Measurements from ENCODE around the gene THOC2. TPM values are rescaled to one million over a fixed set of nuclear protein-coding genes. Genes with fewer than 3 reads are reported as not detected.

THOC2 gene
- polyA plus RNA-seq, 3 donors = 12.5 to 44.7 (median 21.4) TPM

GRCh38 chrX:123590842-123591486 is 141.9 kb downstream of the THOC2 start:
- Mint-ChIP-seq H3K4me1 (peaks cover 3% of the 10 kb centered on the region), H3K27ac (no peak overlapping the region)
- H3K9me3 ChIP-seq (replicated peaks in 1 of 2; ENCODE audit: control insufficient read depth in 1 of 2, insufficient read depth in 1 of 2, low read length in 2 of 2) = no peaks in the 10 kb centered on the region

DNA sequence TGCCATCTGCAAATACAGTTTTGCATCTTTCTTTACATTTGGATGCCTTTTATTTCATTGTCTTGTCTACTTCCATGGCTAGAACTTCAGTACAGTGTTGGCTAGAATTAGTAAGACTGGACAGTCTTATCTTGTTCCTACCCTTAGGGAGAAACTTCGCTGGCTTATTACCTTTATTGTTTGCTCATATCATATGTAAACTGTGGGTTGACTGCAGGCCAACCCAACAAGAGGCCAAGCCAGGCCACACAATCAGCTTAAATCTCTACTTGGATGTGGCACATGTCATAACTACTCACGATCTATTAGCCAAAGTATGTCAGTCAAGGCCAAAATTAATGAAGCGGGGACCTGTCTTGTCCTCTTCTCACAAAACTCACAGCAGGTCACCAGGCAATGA is 144.1 kb downstream of the THOC2 start:
- Histone ChIP-seq H3K9ac (ENCODE audit: insufficient read depth, low read length, poor library complexity, severe bottlenecking) (no peak overlapping the region), H3K4me3 (replicated peaks in 1 of 3; ENCODE audit: low read depth in 2 of 3, low read length in 3 of 3) (no peak overlapping the region), H4K20me1 (ENCODE audit: insufficient read depth, low read length) (no peaks in the 10 kb centered on the region), H3K36me3 (replicated peaks in 1 of 2; ENCODE audit: control insufficient read depth in 1 of 2, insufficient read depth in 2 of 2, low read length in 2 of 2) (no peaks in the 10 kb centered on the region), H3K27ac (ENCODE audit: low read depth in 1 of 2, low read length in 2 of 2) (no peak overlapping the region), H2AFZ (ENCODE audit: insufficient read depth, low read depth, low read length, poor library complexity, severe bottlenecking) (no peak overlapping the region), H3K79me2 (ENCODE audit: insufficient read depth, low read length) (no peaks in the 10 kb centered on the region), H3K4me1 (ENCODE audit: control insufficient read depth in 1 of 2, insufficient read depth in 2 of 2, low read length in 2 of 2) (no peaks in the 10 kb centered on the region), H3K27me3 (ENCODE audit: control insufficient read depth in 2 of 2, insufficient read depth in 2 of 2, low read length in 2 of 2) (no peaks in the 10 kb centered on the region), H3K4me2 (replicated peaks; ENCODE audit: extremely low read depth, low read length, poor library complexity, severe bottlenecking) (no peak overlapping the region), H3K9me3 (replicated peaks in 1 of 2; ENCODE audit: control insufficient read depth in 1 of 2, insufficient read depth in 1 of 2, low read length in 2 of 2) (no peaks in the 10 kb centered on the region)
- Mint-ChIP-seq H3K27ac (no peak overlapping the region), H3K9me3 (no peaks in the 10 kb centered on the region), H3K4me3 (no peak overlapping the region), H3K27me3 (ENCODE audit: low read depth in 3 of 3) (peaks cover 0 to 3% (median 0%) of the 10 kb centered on the region in 3 donors), H3K36me3 (no peaks in the 10 kb centered on the region), H3K4me1 (peaks cover 3% of the 10 kb centered on the region)
- DNase-seq = no peak
- no peak for TF ChIP-seq CTCF (IDR thresholded peaks at IDR 0.05)
- intact Hi-C loops (cut with micrococcal nuclease) = no loop called here
- WGBS (ENCODE audit: insufficient coverage) = 80% methylated on average over 1 of the region's 3 CpGs

More at GRCh38 chrX:123590842-123591486, 141.9 kb downstream of the THOC2 start:
- Histone ChIP-seq H3K4me3 (replicated peaks in 1 of 3; ENCODE audit: low read depth in 2 of 3, low read length in 3 of 3) (no peak overlapping the region), H2AFZ (ENCODE audit: insufficient read depth, low read depth, low read length, poor library complexity, severe bottlenecking) (no peak overlapping the region), H3K4me1 (ENCODE audit: control insufficient read depth in 1 of 2, insufficient read depth in 2 of 2, low read length in 2 of 2) (no peaks in the 10 kb centered on the region), H3K9ac (ENCODE audit: insufficient read depth, low read length, poor library complexity, severe bottlenecking) (no peak overlapping the region), H3K79me2 (ENCODE audit: insufficient read depth, low read length) (no peaks in the 10 kb centered on the region), H3K36me3 (replicated peaks in 1 of 2; ENCODE audit: control insufficient read depth in 1 of 2, insufficient read depth in 2 of 2, low read length in 2 of 2) (no peaks in the 10 kb centered on the region), H4K20me1 (ENCODE audit: insufficient read depth, low read length) (no peaks in the 10 kb centered on the region), H3K27ac (ENCODE audit: low read depth in 1 of 2, low read length in 2 of 2) (no peak overlapping the region), H3K4me2 (replicated peaks; ENCODE audit: extremely low read depth, low read length, poor library complexity, severe bottlenecking) (no peak overlapping the region), H3K27me3 (ENCODE audit: control insufficient read depth in 2 of 2, insufficient read depth in 2 of 2, low read length in 2 of 2) (no peaks in the 10 kb centered on the region)
- DNase-seq = no peak
- no peak overlapping the region for H3K4me3 Mint-ChIP-seq
- no peaks in the 10 kb centered on the region for H3K36me3 Mint-ChIP-seq
- no peaks in the 10 kb centered on the region for H3K9me3 Mint-ChIP-seq
- no peak for TF ChIP-seq CTCF (IDR thresholded peaks at IDR 0.05)
- H3K27me3 Mint-ChIP-seq (ENCODE audit: low read depth in 3 of 3) = peaks cover 0 to 3% (median 0%) of the 10 kb centered on the region in 3 donors
- intact Hi-C loops (cut with micrococcal nuclease) = no loop called here
- WGBS (ENCODE audit: insufficient coverage) = no CpG with 5 or more reads among the region's 6 CpGs

Measured in CD14-positive monocyte (primary cell).